Vagina (tissue), 2 donors: ENCODE measurements around the gene TRMU. TPM values are rescaled to one million over a fixed set of nuclear protein-coding genes. Genes with fewer than 3 reads are reported as not detected.

Experiments
- DNase-seq, 2 donors: peaks; one replicate each; pipeline ENCODE4 v3.0.0-alpha.2; 2017; ENCODE audit errors: extremely low spot score in 2 of 2
- H3K27ac ChIP-seq: fragments of 200-600 bp; sonication (generic); one replicate; pipeline ENCODE4 v1.5.1; 2019
- H3K27me3 ChIP-seq: fragments of 200-600 bp; sonication (generic); one replicate; pipeline ENCODE4 v1.5.1; 2019
- H3K36me3 ChIP-seq, 2 donors: fragments of 200-600 bp; sonication (generic); one replicate each; pipeline ENCODE4 v1.5.1; 2017 to 2019
- H3K4me1 ChIP-seq: fragments of 200-600 bp; sonication (generic); one replicate; pipeline ENCODE4 v1.5.1; 2019
- H3K4me3 ChIP-seq, 2 donors: fragments of 200-600 bp; sonication (generic); 1 replicate in 1 of 2; 2 replicates in 1 of 2; pipeline ENCODE4 v1.5.1; 2016 to 2019
- H3K9me3 ChIP-seq: fragments of 200-600 bp; sonication (generic); one replicate; pipeline ENCODE4 v1.5.1; 2019
- POLR2A ChIP-seq, 2 donors: fragments of 450-650 bp; IDR thresholded peaks; one replicate each; pipeline ENCODE4 v1.6.1; 2017; ENCODE audit warnings: antibody characterized with exemption in 2 of 2, mild to moderate bottlenecking in 2 of 2, moderate library complexity in 2 of 2
- POLR2AphosphoS5 ChIP-seq, 2 donors: sonication (generic); formaldehyde crosslinking; IDR thresholded peaks; one replicate each; pipeline ENCODE4 v1.9.0; 2017; ENCODE audit warnings: antibody characterized with exemption in 2 of 2, mild to moderate bottlenecking in 2 of 2, low read depth in 1 of 2; ENCODE audit not compliant: insufficient read depth in 1 of 2
- intact Hi-C: fragments of 100-400 bp; cut with DNase I; formaldehyde crosslinking; loops from one replicate; pipeline ENCODE4 v1.15.1; 2023
- total RNA-seq: library from RNA; depleted of rRNA; stranded (reverse); fragments of >200 nt; gene quantifications from one replicate; pipeline ENCODE4 v1.2.3, GENCODE V29; 2016
- TF ChIP-seq, protein P1 (sequence below), 3 experiments: fragments of 450-650 bp in 2 of 3; fragments of 200-600 bp in 1 of 3; sonication (generic) in 1 of 3; IDR thresholded peaks; one replicate each; pipeline ENCODE4 v1.5.1; 2017 to 2019; ENCODE audit warnings: antibody characterized with exemption in 3 of 3, mild to moderate bottlenecking in 2 of 3, moderate library complexity in 2 of 3

TRMU gene
- total RNA-seq, 1 donor from 2014 or later, result 37.1 TPM

DNA sequence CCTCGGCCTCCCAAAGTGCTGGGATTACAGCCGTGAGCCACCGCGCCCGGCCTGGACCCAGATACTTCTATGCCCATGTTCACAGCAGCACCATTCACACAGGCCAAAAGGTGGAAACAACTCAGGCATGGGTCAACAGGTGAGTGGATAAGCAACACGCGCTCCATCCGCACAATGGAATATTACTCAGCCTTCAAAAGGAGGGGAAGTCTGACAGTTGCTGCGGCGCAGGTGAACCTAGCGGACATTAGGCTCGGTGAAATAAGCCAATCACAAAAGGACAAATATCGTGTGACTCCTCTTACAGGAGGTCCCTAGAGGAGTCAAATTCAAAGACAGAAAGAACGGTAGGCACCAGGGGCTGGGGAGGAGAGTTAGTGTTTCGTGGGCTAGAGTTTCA, 47.0 kb downstream of the TRMU start:
- DNase-seq, result no peak
- intact Hi-C loops, result no loop called here
- no peak overlapping the region for H3K27ac ChIP-seq
- no peaks in the 10 kb centered on the region for H3K4me1 ChIP-seq
- H3K36me3 ChIP-seq, result no peaks in the 10 kb centered on the region
- no peaks in the 10 kb centered on the region for H3K27me3 ChIP-seq
- no peaks in the 10 kb centered on the region for H3K9me3 ChIP-seq
- no peak overlapping the region for H3K4me3 ChIP-seq
- TF ChIP-seq, protein P1, sequence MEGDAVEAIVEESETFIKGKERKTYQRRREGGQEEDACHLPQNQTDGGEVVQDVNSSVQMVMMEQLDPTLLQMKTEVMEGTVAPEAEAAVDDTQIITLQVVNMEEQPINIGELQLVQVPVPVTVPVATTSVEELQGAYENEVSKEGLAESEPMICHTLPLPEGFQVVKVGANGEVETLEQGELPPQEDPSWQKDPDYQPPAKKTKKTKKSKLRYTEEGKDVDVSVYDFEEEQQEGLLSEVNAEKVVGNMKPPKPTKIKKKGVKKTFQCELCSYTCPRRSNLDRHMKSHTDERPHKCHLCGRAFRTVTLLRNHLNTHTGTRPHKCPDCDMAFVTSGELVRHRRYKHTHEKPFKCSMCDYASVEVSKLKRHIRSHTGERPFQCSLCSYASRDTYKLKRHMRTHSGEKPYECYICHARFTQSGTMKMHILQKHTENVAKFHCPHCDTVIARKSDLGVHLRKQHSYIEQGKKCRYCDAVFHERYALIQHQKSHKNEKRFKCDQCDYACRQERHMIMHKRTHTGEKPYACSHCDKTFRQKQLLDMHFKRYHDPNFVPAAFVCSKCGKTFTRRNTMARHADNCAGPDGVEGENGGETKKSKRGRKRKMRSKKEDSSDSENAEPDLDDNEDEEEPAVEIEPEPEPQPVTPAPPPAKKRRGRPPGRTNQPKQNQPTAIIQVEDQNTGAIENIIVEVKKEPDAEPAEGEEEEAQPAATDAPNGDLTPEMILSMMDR (IDR thresholded peaks at IDR 0.05), result no peak
- TF ChIP-seq POLR2A (IDR thresholded peaks at IDR 0.05) (no peak), POLR2AphosphoS5 (IDR thresholded peaks at IDR 0.05; ENCODE audit: insufficient read depth in 1 of 2, low read depth in 1 of 2) (no peak)

GRCh38 chr22:46386312-46386711, 50.8 kb downstream of the TRMU start:
- Histone ChIP-seq H3K4me1 (no peaks in the 10 kb centered on the region), H3K27me3 (no peaks in the 10 kb centered on the region), H3K4me3 (no peak overlapping the region), H3K27ac (no peak overlapping the region), H3K9me3 (no peaks in the 10 kb centered on the region), H3K36me3 (no peaks in the 10 kb centered on the region)
- TF ChIP-seq POLR2A (IDR thresholded peaks at IDR 0.05) (no peak), POLR2AphosphoS5 (IDR thresholded peaks at IDR 0.05; ENCODE audit: insufficient read depth in 1 of 2, low read depth in 1 of 2) (no peak)
- TF ChIP-seq, protein P1 (IDR thresholded peaks at IDR 0.05), result no peak
- intact Hi-C loops, result no loop called here
- no peak for DNase-seq

- Histone ChIP-seq H3K36me3 (no peaks in the 10 kb centered on the region), H3K9me3 (no peaks in the 10 kb centered on the region), H3K4me3 (no peak overlapping the region), H3K27ac (no peak overlapping the region), H3K4me1 (no peaks in the 10 kb centered on the region), H3K27me3 (no peaks in the 10 kb centered on the region)
- DNase-seq, result no peak
- TF ChIP-seq, protein P1 (IDR thresholded peaks at IDR 0.05), result no peak
- intact Hi-C loops, result no loop called here
Observed at GRCh38 chr22:46387748-46388147, 52.2 kb downstream of the TRMU start.

DNA sequence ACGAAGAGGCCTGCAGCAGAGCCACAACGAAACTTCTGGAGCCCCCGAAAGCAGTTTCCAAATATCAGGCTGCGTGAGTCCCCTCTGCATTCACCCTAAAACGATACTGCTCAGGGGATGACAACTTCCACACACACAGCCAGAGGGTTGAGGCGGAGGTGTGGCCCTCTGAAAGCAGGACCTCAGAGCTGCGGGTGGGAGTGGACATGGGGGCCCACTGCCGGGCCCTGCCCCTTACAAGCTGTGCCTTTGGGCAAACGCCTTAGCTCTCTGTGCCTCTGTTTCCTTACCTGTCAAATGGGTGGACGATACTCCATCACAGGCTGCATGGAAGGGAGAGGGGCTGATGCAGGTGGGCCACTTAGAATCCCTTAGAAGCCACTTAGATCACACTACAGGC, 53.1 kb downstream of the TRMU start:
- Histone ChIP-seq H3K4me1 (no peaks in the 10 kb centered on the region), H3K4me3 (no peak overlapping the region), H3K27me3 (no peaks in the 10 kb centered on the region), H3K36me3 (no peaks in the 10 kb centered on the region), H3K27ac (no peak overlapping the region), H3K9me3 (no peaks in the 10 kb centered on the region)
- no peak for TF ChIP-seq POLR2AphosphoS5 (IDR thresholded peaks at IDR 0.05; ENCODE audit: insufficient read depth in 1 of 2, low read depth in 1 of 2)
- DNase-seq, result no peak
- intact Hi-C loops, result no loop called here

GRCh38 chr22:46389081-46389480, 53.6 kb downstream of the TRMU start:
- no peaks in the 10 kb centered on the region for H3K27me3 ChIP-seq
- no peaks in the 10 kb centered on the region for H3K4me1 ChIP-seq
- H3K9me3 ChIP-seq, result no peaks in the 10 kb centered on the region
- no peak for DNase-seq
- intact Hi-C loops, result no loop called here
- TF ChIP-seq POLR2A (IDR thresholded peaks at IDR 0.05), result no peak
- TF ChIP-seq POLR2AphosphoS5 (IDR thresholded peaks at IDR 0.05; ENCODE audit: insufficient read depth in 1 of 2, low read depth in 1 of 2), result no peak
- TF ChIP-seq, protein P1 (IDR thresholded peaks at IDR 0.05), result no peak
- no peak overlapping the region for H3K4me3 ChIP-seq
- H3K27ac ChIP-seq, result no peak overlapping the region
- H3K36me3 ChIP-seq, result no peaks in the 10 kb centered on the region
